ENCODE data around the gene MTMR2.

Gene MTMR2

DNA sequence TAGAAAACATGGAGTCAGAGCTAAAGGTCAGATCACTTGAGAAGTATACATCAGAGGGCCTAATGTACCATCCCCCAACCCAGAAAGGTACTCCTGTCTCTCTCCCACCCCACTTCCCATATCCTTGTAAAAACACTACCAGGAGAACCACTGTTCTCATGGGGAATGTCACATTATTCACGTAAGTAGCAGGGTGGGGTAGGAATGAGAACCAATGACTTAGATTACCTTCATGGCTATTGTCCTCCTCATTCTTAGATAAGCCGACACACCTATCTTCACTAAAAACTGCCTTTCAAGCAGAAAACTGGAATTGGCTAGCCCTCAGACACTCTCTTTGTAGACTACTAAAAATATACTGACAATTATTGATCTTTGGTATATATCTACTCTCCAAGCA is 70.0 kb downstream of the MTMR2 start:
- Histone ChIP-seq H3K27ac (replicated peaks) (no peak overlapping the region), H3K4me3 (replicated peaks; ENCODE audit: insufficient read depth, low read length) (no peak overlapping the region), H3K27me3 (ENCODE audit: insufficient read depth, poor library complexity, severe bottlenecking) (no peaks in the 10 kb centered on the region)
- no peak for TF ChIP-seq SPI1 (IDR thresholded peaks at IDR 0.05; ENCODE audit: borderline replicate concordance, low read depth)
- TF ChIP-seq REST (IDR thresholded peaks at IDR 0.05; ENCODE audit: insufficient replicate concordance, low read depth) = no peak
- no peak for DNase-seq (ENCODE audit: low read depth in 1 of 2, low spot score in 1 of 2)

GRCh38 chr11:95853138-95853537 is 70.8 kb downstream of the MTMR2 start:
- Histone ChIP-seq H3K27ac (replicated peaks) (no peak overlapping the region), H3K4me3 (replicated peaks; ENCODE audit: insufficient read depth, low read length) (no peak overlapping the region), H3K27me3 (ENCODE audit: insufficient read depth, poor library complexity, severe bottlenecking) (no peaks in the 10 kb centered on the region)
- DNase-seq (ENCODE audit: low read depth in 1 of 2, low spot score in 1 of 2) = no peak
- TF ChIP-seq, protein P1, sequence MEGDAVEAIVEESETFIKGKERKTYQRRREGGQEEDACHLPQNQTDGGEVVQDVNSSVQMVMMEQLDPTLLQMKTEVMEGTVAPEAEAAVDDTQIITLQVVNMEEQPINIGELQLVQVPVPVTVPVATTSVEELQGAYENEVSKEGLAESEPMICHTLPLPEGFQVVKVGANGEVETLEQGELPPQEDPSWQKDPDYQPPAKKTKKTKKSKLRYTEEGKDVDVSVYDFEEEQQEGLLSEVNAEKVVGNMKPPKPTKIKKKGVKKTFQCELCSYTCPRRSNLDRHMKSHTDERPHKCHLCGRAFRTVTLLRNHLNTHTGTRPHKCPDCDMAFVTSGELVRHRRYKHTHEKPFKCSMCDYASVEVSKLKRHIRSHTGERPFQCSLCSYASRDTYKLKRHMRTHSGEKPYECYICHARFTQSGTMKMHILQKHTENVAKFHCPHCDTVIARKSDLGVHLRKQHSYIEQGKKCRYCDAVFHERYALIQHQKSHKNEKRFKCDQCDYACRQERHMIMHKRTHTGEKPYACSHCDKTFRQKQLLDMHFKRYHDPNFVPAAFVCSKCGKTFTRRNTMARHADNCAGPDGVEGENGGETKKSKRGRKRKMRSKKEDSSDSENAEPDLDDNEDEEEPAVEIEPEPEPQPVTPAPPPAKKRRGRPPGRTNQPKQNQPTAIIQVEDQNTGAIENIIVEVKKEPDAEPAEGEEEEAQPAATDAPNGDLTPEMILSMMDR (IDR thresholded peaks at IDR 0.05; ENCODE audit: insufficient read depth, low read length) = no peak
- TF ChIP-seq GABPA (IDR thresholded peaks at IDR 0.05; ENCODE audit: low read depth) (no peak), REST (IDR thresholded peaks at IDR 0.05; ENCODE audit: insufficient replicate concordance, low read depth) (no peak), SPI1 (IDR thresholded peaks at IDR 0.05; ENCODE audit: borderline replicate concordance, low read depth) (peak; percentile 51; the same call in 1 of the 2 replicates)

GRCh38 chr11:95850137-95850536 is 73.8 kb downstream of the MTMR2 start:
- TF ChIP-seq REST (IDR thresholded peaks at IDR 0.05; ENCODE audit: insufficient replicate concordance, low read depth) = no peak
- TF ChIP-seq, protein P1 (IDR thresholded peaks at IDR 0.05; ENCODE audit: insufficient read depth, low read length) = no peak
- no peak for TF ChIP-seq SPI1 (IDR thresholded peaks at IDR 0.05; ENCODE audit: borderline replicate concordance, low read depth)
- TF ChIP-seq POLR2AphosphoS5 (IDR thresholded peaks at IDR 0.05; ENCODE audit: low read depth) = no peak
- no peak for TF ChIP-seq GABPA (IDR thresholded peaks at IDR 0.05; ENCODE audit: low read depth)
- no peak for DNase-seq (ENCODE audit: low read depth in 1 of 2, low spot score in 1 of 2)
- Histone ChIP-seq H3K27ac (replicated peaks) (no peak overlapping the region), H3K27me3 (ENCODE audit: insufficient read depth, poor library complexity, severe bottlenecking) (no peaks in the 10 kb centered on the region), H3K4me3 (replicated peaks; ENCODE audit: insufficient read depth, low read length) (no peak overlapping the region)
